EL (cell line): Measurements from ENCODE around the gene SCN9A.
"Not testable (repeated sequence)": the region's sequence is repeated elsewhere in the genome, so short reads cannot be mapped to it uniquely, and the experiment has no call there.

Source experiments
- DNase-seq: peaks from one replicate; pipeline ENCODE4 v3.0.0-alpha.2; 2016

SCN9A gene

GRCh38 chr2:166375736-166376487 lies at the start of gene SCN9A:
Gene SCN9A (minus strand): TSS chr2:166375944. CDS start chr2:166311756, 64,188 bp downstream.
- peak; percentile 90 for DNase-seq

GRCh38 chr2:166424841-166425240 lies 49.1 kb upstream of the SCN9A start:
- no peak for DNase-seq

- peak; percentile 58 for DNase-seq
Measured at GRCh38 chr2:166419616-166419934, 43.8 kb upstream of the SCN9A start.

- no peak for DNase-seq
Measured at GRCh38 chr2:166418853-166419615, 43.3 kb upstream of the SCN9A start.

GRCh38 chr2:166417669-166418068 lies 41.9 kb upstream of the SCN9A start:
- DNase-seq = peak; percentile 60

DNA sequence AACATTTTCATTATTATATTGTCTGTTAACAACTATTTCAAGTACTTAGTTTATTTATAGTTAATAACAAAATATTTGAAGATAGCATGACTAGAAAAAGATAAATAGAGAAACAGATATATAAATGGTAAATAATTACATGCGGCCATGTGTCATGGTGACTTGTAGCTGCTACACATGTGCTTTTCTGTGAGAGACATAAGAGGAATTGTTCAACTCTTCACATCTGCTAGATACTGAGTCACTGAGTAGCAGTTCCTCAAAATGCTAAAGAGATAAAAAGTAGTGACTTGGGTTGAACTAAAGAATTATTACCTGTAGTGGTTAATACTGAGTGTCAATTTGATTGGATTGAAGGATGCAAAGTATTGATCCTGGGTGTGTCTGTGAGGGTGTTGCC lies 37.5 kb upstream of the SCN9A start:
- peak; percentile 8 for DNase-seq

- DNase-seq = peak; percentile 69
Measured at GRCh38 chr2:166411473-166412230, 35.9 kb upstream of the SCN9A start.

GRCh38 chr2:166410828-166411472 lies 35.2 kb upstream of the SCN9A start:
- peak; percentile 91 for DNase-seq

DNA sequence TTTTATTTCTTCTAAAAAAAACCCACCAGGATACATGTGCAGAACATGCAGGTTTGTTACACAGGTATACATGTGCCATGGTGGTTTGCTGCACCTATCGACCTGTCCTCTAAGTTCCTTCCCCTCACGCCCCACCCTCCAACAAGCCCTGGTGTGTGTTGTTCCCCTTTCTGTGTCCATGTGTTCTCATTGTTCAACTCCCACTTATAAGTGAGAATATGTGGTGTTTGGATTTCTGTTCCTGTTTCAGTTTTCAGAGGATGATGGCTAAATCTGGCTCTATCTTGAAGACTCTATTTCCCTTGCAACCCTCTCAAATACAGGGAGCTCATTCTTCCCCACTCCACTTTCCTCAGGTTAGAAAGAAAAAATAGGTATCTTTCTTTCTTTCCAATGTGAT lies 32.0 kb upstream of the SCN9A start:
- DNase-seq = not testable (repeated sequence)

DNA sequence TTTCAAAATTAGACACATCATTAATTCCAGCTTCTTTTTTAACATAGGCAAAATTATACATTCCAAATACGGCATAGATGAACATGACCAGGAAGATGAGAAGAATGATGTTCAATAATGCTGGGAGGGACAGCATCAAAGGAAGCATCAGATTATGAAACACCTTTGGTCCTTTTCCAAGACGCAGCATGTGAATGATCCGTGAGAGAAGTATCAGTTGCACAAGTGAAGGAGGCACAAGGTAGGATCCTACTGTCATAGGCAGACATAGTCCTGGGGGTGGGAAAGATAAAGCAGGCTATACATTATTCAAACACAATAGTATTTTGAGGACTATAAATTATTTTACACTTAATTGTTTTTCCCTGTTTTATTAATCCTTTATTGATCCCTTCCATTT lies 30.6 kb upstream of the SCN9A start:
- no peak for DNase-seq

GRCh38 chr2:166405569-166405926 lies 29.8 kb upstream of the SCN9A start:
- no peak for DNase-seq

- DNase-seq = no peak
Measured at GRCh38 chr2:166404831-166405568, 29.3 kb upstream of the SCN9A start.

GRCh38 chr2:166394245-166394644 lies 18.5 kb upstream of the SCN9A start:
- DNase-seq = no peak

- DNase-seq = no peak
Measured at GRCh38 chr2:166393008-166393407, 17.3 kb upstream of the SCN9A start.

DNA sequence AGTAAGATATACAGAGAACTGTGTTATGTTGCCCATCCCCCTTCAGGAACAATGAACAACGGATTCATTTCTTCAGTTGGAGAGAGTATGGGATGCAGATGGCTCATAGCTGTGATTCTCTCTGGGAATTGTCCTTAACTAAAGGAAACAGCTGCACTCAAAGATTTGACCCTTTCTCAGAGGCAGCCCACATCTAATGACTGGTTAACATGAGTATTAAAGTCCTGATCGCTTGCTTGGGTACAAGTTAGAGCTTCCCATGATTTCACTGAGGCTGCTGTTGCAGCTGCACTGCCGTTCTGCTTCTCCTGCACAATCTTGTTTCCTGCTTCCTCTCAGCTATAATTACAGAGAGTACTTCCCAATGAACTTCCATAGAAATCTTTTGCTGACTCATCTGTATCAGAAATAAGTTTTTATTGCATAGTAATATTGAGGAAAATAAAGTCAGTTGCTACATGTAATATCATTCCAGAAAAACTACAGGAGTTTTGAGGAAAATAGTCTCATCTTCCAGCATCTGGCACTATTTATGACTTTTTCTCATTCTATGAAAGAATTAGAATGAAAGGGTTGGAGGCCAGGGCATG lies 12.8 kb upstream of the SCN9A start:
- no peak for DNase-seq

DNA sequence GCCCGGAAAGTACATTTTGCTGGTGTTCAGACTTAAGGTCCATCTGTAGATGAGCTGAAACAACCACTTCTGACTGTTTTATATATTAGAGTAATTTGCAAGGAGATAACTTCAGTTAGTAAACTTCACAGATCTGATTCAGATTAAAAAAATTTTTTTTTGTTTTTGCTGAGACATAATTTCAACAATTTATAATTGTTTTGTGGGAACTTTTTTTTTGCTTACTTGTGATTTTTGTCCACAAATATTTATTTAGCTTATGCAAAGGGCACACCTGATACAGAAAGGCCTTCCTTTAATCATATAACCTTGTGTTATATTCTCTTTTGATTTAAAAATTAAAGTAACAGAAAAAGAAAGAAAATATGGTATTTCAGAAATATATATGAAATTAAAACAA lies 9.6 kb upstream of the SCN9A start:
- no peak for DNase-seq

DNA sequence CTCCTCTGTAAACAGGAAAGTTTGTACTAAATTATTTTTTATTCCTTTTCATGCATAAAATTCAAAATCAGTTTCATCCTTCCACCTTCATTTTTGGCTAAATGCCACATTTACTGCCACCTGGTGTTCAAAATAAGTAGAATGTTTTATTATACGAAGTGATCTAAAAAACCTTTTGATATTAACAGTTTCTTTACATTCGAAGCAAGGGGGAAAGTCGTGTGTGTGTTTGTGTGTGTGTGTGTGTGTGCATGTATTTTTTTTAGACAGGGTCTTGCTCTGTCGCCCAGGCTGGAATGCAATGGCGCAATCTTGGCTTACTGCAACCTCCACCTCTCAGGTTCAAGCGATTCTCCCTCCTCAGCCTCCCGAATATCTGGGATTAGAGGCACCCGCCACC lies 9.0 kb upstream of the SCN9A start:
- DNase-seq = peak; percentile 41

DNA sequence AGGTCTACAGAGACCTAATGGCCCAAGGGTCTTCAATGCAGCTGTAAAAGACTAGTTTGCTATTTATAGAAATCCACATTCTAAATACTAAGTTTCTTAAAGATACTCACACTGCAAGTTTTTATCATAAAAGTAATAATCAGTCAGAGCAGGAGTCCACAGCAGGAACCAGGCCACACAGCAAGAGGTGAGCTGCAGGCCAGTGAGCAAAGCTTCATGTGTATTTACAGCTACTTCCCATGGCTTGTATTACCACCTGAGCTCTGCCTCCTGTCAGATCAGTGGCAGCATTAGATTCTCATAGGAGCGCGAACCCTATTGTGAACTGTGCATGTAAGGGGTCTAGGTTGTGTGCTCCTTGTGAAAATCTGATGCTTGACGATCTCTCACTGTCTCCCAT lies 6.7 kb upstream of the SCN9A start:
- DNase-seq = no peak

DNA sequence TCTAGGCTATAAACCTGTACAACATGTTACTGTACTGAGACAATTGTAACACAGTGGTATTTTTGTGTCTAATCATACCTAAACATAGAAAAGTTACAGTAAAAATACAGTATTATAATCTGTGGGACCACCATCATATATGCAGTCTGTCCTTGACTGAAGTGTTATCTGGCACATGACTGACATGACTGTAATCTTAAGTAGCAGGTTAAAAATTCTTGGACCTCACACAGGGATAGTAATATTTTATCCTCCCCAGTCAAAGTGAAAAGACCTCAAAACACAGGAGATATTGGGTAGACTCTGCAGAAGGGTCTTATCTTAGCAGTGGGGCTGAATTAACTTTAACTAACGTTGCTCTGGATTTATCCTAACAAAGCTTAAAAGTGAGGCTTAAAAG lies 4.9 kb upstream of the SCN9A start:
- no peak for DNase-seq

DNA sequence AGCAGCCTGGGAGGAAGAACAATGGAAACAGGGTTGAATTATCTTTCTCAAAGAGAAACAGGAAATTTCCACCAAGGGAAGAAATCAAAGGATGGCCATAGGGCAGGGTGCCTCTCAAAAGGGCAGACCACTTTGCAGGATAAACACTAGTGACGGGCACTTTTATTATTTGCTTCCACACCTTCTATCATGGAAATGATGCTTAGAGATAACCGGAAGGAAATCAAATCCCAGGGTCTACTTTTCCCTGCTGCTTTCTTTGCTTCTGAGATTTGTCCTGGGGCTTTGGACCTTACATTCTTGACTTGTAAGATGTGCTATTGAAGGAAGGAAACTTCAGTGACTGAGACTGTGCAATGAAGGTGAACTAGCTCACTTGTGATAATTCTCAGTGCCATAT lies 1.1 kb upstream of the SCN9A start:
- no peak for DNase-seq

DNA sequence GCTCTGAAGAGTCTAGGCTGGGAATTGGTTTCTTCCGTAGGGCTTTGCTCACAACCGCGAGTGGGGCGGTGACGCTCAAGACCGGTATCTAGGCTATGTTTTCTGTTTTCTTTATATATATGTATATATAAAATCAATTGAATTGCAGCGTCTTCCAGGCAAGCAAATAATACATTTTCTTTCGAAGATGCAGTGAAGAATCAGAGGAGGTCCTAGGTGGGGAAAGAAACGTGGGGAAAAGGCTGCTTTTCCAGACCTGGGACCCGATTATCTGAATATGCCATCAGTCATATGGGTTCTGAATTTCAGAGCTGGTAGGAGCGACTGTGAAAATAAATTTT lies 714 bp upstream of the SCN9A start:
- no peak for DNase-seq

DNA sequence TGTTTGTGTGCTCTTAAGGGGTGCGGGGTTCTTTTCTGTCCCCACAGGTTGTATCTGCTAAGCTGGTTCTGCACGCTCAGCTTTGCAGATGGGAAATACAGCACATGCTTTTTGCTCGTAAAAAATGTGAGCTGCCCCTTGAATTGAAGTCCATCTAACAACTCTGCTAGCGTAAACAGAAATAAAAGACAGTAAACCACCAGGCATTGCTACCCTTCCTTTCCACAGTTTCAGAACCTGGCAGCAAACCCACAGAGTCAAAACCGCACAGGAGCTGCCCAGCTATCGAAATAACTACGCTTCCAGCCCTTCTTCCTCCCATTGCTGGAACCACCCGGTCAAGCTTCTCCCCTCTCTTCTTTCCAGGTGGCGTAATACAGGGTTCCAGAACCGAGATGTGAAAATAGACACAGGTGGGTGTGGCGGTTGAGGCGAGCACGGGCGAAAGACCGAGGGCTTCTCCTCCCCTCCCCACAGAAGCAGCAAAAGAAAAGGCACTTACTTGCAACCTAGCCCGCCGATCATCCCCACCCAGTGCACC lies 479 bp downstream of the SCN9A start:
- peak; percentile 56 for DNase-seq
